ENCODE data around the gene CCDC127.

CCDC127 gene

DNA sequence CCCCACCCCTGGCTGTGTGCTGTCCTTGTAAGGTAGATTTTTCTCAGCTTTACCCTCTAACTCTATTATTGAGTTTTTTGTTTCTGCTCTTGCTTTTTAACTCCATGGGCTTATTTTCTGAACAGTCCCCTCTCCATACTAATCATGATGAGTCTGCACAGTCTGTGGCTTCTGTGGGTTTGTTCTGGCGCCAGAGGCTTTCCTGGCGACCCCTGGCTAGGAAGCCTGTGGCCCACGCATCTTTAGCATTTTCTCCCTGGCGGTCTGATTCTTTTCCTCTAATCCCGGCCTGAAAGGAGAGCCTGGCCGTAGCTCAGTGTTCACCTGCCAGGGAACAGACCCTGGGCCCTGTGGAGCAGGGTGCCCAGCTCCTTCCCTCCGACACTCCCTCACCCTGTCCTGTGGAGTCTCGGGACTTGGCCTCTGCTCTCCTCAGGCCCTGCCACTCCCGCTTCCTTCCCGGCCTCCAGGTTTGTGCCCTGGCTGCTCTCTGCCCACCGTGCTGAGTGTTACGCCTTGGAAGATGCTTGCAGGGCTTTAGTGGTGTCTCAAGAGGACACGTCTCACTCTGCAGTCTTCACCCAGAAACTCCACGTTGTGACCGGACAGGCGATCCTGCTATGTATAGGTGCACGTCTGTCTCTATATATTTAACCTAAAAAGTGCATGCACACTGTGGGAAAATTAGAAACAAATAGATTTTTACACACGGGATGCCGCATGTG, 58.3 kb downstream of the CCDC127 start:
- no peak for TF ChIP-seq CTCF (IDR thresholded peaks at IDR 0.05; ENCODE audit: low read depth, low read length, missing control alignments)
- no peak for DNase-seq (ENCODE audit: low read depth)
- H3K4me3 ChIP-seq (ENCODE audit: low read depth, low read length) = no peak overlapping the region

DNA sequence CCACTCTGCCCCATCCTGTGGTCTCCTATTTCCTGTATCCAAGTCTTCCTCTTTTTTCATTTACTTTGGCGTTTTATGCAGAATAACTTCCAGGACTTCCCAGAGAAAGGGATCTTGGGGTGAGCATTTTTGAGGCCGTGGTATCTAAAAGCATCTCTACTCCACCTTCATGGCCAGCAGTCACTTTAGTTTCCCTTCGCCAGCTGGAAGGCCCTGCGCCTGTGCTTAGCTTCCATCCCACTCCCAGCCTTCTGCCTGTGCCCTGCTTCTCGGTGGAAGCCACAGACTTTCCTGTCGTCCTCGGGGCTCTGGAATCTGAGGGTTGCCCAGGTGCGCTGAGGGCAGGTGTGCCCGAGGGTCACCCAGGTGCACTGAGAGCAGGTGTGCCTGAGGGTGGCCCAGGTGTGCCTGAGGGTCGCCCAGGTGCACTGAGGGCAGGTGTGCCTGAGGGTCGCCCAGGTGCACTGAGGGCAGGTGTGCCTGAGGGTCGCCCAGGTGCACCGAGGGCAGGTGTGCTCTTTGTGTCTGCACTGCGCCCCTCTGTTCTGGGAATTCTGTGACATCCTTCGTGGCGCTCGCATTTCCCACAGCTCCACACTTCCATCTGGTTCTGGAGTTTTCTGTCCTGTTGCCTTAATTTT, 59.0 kb downstream of the CCDC127 start:
- no peak for DNase-seq (ENCODE audit: low read depth)
- no peak for TF ChIP-seq CTCF (IDR thresholded peaks at IDR 0.05; ENCODE audit: low read depth, low read length, missing control alignments)
- H3K4me3 ChIP-seq (ENCODE audit: low read depth, low read length) = no peak overlapping the region

DNA sequence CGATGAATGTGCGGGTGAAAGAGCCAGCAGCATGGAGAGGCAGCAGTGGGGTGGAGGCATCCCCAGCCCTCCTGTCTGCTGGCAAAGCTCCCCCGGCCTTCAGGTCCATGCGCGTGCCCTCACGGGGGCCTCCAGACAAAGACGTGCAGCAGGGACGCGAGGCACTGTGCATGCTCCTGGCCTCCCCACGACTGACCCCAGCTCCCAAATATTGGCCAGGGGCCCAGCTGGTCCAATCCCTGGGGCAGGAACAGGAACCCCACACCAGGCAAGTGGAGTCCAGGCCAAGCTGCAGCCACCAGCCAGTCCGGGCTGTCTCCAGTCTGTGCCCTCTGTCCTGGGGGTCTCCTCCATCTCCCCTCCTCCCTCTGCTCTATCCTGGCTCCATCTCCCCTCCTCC, 60.2 kb downstream of the CCDC127 start:
- DNase-seq (ENCODE audit: low read depth) = no peak
- no peak for TF ChIP-seq CTCF (IDR thresholded peaks at IDR 0.05; ENCODE audit: low read depth, low read length, missing control alignments)
- no peak overlapping the region for H3K4me3 ChIP-seq (ENCODE audit: low read depth, low read length)

DNA sequence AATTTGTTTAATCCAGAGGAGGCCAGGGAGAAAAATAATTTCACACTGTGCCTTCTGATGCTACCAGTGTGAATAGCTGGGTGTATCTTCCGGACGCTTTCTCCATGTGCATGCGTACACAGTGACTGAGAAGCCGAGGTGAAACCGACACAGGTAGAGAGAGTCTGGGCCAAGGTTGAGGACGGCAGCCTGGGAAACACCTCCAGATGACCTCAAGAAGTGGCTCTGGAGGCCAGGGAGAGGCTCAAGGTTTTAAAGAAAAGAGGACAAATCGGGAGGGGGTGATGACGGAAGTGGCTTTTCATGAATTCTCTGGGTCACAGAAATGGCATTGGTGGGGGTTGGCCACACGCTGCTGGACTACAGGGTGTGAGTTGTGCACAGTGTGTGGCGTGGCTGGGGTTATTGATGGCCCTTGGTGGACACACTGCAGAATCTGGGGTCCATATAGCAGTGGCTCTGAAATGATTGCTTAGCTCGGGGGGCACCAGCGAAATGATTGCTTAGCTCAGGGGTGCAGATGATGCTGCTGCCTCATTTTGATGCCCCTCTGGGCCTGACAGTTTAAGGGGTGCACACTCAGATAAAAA, 60.7 kb downstream of the CCDC127 start:
- no peak for DNase-seq (ENCODE audit: low read depth)
- no peak overlapping the region for H3K4me3 ChIP-seq (ENCODE audit: low read depth, low read length)
- TF ChIP-seq CTCF (IDR thresholded peaks at IDR 0.05; ENCODE audit: low read depth, low read length, missing control alignments) = no peak

DNA sequence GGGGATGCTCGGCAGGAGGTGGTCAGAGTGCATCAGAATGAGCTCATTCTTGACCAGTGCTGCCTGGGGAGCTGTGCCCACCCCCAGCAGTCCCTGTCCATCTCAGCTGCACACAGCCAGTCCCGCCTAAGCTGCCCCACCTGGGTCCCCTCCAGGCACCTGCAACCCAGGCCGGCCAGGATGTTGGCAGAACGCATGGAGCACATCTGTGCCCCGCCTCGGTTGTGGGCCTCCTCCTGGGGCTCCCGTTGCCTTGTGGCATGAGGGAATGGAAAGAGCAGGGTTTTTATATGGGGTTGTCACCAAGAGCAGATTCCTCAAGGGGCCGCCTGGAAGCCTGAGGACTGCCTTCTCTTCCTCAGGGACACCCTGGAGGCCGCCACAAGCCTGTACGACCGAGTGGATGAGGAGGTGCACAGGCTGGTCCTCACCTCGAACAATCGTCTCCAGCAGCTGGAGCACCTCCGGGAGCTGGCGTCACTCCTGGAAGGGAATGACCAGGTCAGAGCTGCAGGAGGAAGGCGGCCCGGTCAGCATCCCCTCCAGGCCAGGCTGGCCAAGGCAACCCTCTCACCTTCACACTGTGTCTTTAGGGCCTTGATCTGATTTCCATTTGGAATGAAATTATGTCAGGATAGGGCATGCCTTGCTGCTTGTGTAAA, 61.4 kb downstream of the CCDC127 start:
- DNase-seq (ENCODE audit: low read depth) = no peak
- H3K4me3 ChIP-seq (ENCODE audit: low read depth, low read length) = no peak overlapping the region
- no peak for TF ChIP-seq CTCF (IDR thresholded peaks at IDR 0.05; ENCODE audit: low read depth, low read length, missing control alignments)

- no peak overlapping the region for H3K4me3 ChIP-seq (ENCODE audit: low read depth, low read length)
- no peak for DNase-seq (ENCODE audit: low read depth)
- TF ChIP-seq CTCF (IDR thresholded peaks at IDR 0.05; ENCODE audit: low read depth, low read length, missing control alignments) = no peak
Measured at GRCh38 chr5:155651-156410, 62.1 kb downstream of the CCDC127 start.
